Activated CD4-positive, alpha-beta T cell treated with anti-CD3 and anti-CD28 coated beads, Interleukin-2, Interleukin-6, amounts not matched to agents 100 ng/mL and 50 ng/mL, durations not matched to agents 16 hours and 8 hours (primary cell): Measurements from ENCODE around the gene CEP152.

Experiments used
- DNase-seq: peaks from one replicate; pipeline ENCODE4 v3.0.0-alpha.2; 2020

Gene CEP152

GRCh38 chr15:48696627-48697312 is 114.1 kb downstream of the CEP152 start:
- DNase-seq: no peak

- no peak for DNase-seq
Observed at GRCh38 chr15:48695827-48696573, 114.9 kb downstream of the CEP152 start.

GRCh38 chr15:48695088-48695826 is 115.6 kb downstream of the CEP152 start:
- DNase-seq: no peak

GRCh38 chr15:48693484-48693883 is 117.4 kb downstream of the CEP152 start:
- no peak for DNase-seq

GRCh38 chr15:48688493-48688892 is 122.4 kb downstream of the CEP152 start:
- DNase-seq: no peak
